B cell (primary cell): ENCODE measurements around the gene KIFBP. TPM values are rescaled to one million over a fixed set of nuclear protein-coding genes. Genes with fewer than 3 reads are reported as not detected.

Experiments used
- ATAC-seq: fragments of 200-7000 bp; cut with Tn5 transposase; one replicate; pipeline ENCODE4 v1.10.0; 2021; ENCODE audit warnings: low read depth, mild to moderate bottlenecking, moderate number of reproducible peaks, moderate library complexity
- CTCF ChIA-PET: fragments of 350-600 bp; sonication (Branson Sonifier 250); formaldehyde crosslinking; loops from one replicate; lab custom pipeline; 2021; ENCODE audit warnings: antibody characterized with exemption, inconsistent platforms; lab: Charles Lee
- POLR2A ChIA-PET: fragments of 350-600 bp; sonication (Branson Sonifier 250); formaldehyde crosslinking; loops from one replicate; lab custom pipeline; 2021; ENCODE audit warnings: antibody characterized with exemption; lab: Charles Lee
- DNase-seq: peaks from one replicate; pipeline ENCODE4 v3.0.0; 2013
- H2AFZ ChIP-seq: 2 replicates; pipeline ENCODE4 v1.6.1; 2012; ENCODE audit warnings: mild to moderate bottlenecking, low read depth, low read length; ENCODE audit not compliant: insufficient read depth, poor library complexity, severe bottlenecking
- H3K27ac ChIP-seq, 2 donors: 1 replicate in 1 of 2; 2 replicates in 1 of 2; pipeline ENCODE4 v1.5.1; 2012 to 2013; ENCODE audit warnings: low read length in 2 of 2, mild to moderate bottlenecking in 2 of 2, moderate library complexity in 1 of 2
- H3K27me3 ChIP-seq, 4 experiments: fragments of 200-600 bp in 1 of 4; sonication (generic) in 1 of 4; replicated peaks in 1 of 4; 1 replicate in 2 of 4; 2 replicates in 2 of 4; pipeline versions ENCODE4 v1.6.1 to v1.7.0; 2013 to 2016; ENCODE audit warnings: low read length in 3 of 4, mild to moderate bottlenecking in 2 of 4, mixed read lengths in 1 of 4, moderate library complexity in 1 of 4; ENCODE audit not compliant: insufficient read depth in 4 of 4, control insufficient read depth in 3 of 4; ENCODE audit errors: control extremely low read depth in 1 of 4
- H3K36me3 ChIP-seq, 2 experiments: replicated peaks in 1 of 2; 1 replicate in 1 of 2; 2 replicates in 1 of 2; pipeline versions ENCODE4 v1.6.1 to v1.7.1; 2013; ENCODE audit warnings: low read length in 1 of 2; ENCODE audit not compliant: insufficient read depth in 2 of 2, control insufficient read depth in 1 of 2; ENCODE audit errors: control extremely low read depth in 1 of 2, extremely low read depth in 1 of 2
- H3K4me1 ChIP-seq, 2 donors: fragments of 200-600 bp in 1 of 2; sonication (generic) in 1 of 2; 1 replicate in 1 of 2; 2 replicates in 1 of 2; pipeline versions ENCODE4 v1.5.1 to v1.6.1; 2013 to 2017; ENCODE audit warnings: low read length in 2 of 2; ENCODE audit not compliant: control insufficient read depth in 2 of 2, insufficient read depth in 2 of 2
- H3K4me2 ChIP-seq: replicated peaks from 2 replicates; pipeline ENCODE3; 2012; ENCODE audit warnings: mild to moderate bottlenecking, low read depth, low read length; ENCODE audit not compliant: poor library complexity, severe bottlenecking
- H3K4me3 ChIP-seq, 5 experiments: fragments of 200-600 bp in 1 of 5; sonication (generic) in 1 of 5; 1 replicate in 3 of 5; 2 replicates in 2 of 5; pipeline versions ENCODE4 v1.5.1 to v1.7.0; 2011 to 2016; ENCODE audit warnings: low read length in 4 of 5, mild to moderate bottlenecking in 4 of 5, low read depth in 2 of 5, control low read depth in 1 of 5, moderate library complexity in 1 of 5; ENCODE audit not compliant: insufficient read depth in 1 of 5; ENCODE audit errors: control extremely low read depth in 1 of 5, extremely low read depth in 1 of 5
- H3K79me2 ChIP-seq: fragments of 200-600 bp; sonication (generic); one replicate; pipeline ENCODE4 v1.6.0; 2016; ENCODE audit warnings: low read length; ENCODE audit not compliant: control insufficient read depth, insufficient read depth
- H3K9ac ChIP-seq: fragments of 200-600 bp; sonication (generic); 2 replicates; pipeline ENCODE4 v1.6.1; 2017; ENCODE audit warnings: mild to moderate bottlenecking, low read length, moderate library complexity
- H3K9me3 ChIP-seq, 3 donors: one replicate each; pipeline versions ENCODE4 v1.6.1 to v1.7.1; 2013; ENCODE audit warnings: low read length in 2 of 3; ENCODE audit not compliant: control insufficient read depth in 2 of 3, insufficient read depth in 1 of 3; ENCODE audit errors: control extremely low read depth in 1 of 3
- H4K20me1 ChIP-seq: 2 replicates; pipeline ENCODE4 v1.6.0; 2012; ENCODE audit warnings: mild to moderate bottlenecking, low read length; ENCODE audit not compliant: insufficient read depth, control insufficient read depth, poor library complexity, severe bottlenecking
- H3K27ac Mint-ChIP-seq: one replicate; pipeline ENCODE4 v1.8.0; 2021; ENCODE audit warnings: mixed read lengths
- H3K27me3 Mint-ChIP-seq: one replicate; pipeline ENCODE4 v1.8.0; 2021; ENCODE audit warnings: mixed read lengths
- H3K4me1 Mint-ChIP-seq: one replicate; pipeline ENCODE4 v1.8.0; 2021; ENCODE audit warnings: mixed read lengths
- H3K4me3 Mint-ChIP-seq: one replicate; pipeline ENCODE4 v1.8.0; 2021; ENCODE audit warnings: mixed read lengths
- H3K9me3 Mint-ChIP-seq: one replicate; pipeline ENCODE4 v1.8.0; 2022; ENCODE audit warnings: mixed read lengths; ENCODE audit not compliant: insufficient read depth
- EZH2 ChIP-seq: IDR thresholded peaks from 2 replicates; pipeline ENCODE4 v1.6.1; 2012; ENCODE audit warnings: borderline replicate concordance, low read depth, mild to moderate bottlenecking, moderate library complexity, low read length; ENCODE audit not compliant: insufficient read depth, poor library complexity, severe bottlenecking
- WGBS: methylation state at CpG from one replicate; pipeline ENCODE4 v1.1.5; 2013; ENCODE audit warnings: missing lambda C conversion rate; ENCODE audit not compliant: insufficient coverage; 5-methylcytosine and 5-hydroxymethylcytosine counted together
- intact Hi-C: fragments of 100-400 bp; cut with micrococcal nuclease; formaldehyde crosslinking; loops from one replicate; pipeline ENCODE4 v1.10.0; 2022
- polyA plus RNA-seq: library from polyadenylated mRNA; depleted of rRNA; stranded (reverse); fragments of >200 nt; gene quantifications from 2 replicates; pipeline ENCODE4 v1.2.3, GENCODE V29; 2012
- total RNA-seq, 2 donors: library from RNA; stranded (reverse); fragments of 120-200 nt in 1 of 2; gene quantifications; 1 replicate in 1 of 2; 2 replicates in 1 of 2; pipeline versions ENCODE4 v1.2.3 to v1.2.4, GENCODE V29; 2013 to 2022
- TF ChIP-seq, protein P1 (sequence below): fragments of 200-600 bp; IDR thresholded peaks from one replicate; pipeline ENCODE4 v1.8.0; 2022; ENCODE audit warnings: antibody characterized with exemption, mild to moderate bottlenecking

KIFBP gene
- total and polyA plus RNA-seq, 2 donors (not counting 1 experiment from before 2014, with no cell fraction given): 5.2 to 13.5 TPM

DNA sequence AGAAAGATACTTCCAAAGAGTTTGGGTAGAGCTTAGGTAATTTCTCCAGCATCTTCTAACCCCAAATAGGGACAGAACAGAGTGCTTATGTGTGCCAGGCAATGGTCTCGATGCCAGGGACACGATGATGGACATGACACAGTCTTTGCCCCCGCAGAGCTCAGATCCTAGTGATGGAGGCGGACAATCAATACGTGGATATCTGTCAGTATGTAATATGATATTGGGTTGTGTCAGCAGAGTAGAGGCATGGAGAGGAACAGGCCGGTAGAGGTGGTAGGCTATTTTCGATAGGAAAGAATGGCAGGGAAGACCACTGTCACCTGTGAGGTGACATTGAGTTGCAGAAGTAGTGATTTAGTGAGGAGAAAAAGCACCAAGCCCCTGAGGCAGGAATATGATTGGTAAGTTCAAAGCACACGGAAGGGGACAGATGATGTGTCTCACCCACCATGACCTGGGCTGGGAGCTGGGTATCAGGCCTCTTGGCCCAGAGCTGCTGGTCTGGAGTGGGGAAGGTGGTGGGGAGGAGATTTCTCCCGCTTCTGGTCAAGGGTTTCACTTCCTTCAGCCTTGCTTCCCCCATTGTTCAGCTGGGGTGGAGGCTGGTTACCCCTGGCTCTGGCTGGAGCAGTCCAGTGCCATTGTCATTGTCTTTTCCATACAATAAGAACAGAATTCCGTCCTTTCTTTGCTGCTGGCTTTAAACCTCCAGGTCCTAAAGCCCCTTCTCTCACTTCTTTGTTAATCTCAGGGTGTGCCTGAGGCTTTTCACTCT, 63.3 kb downstream of the KIFBP start:
- H3K9me3 ChIP-seq: no peaks in the 10 kb centered on the region
- WGBS: 94% methylated on average over 9 of the region's 10 CpGs
- no peaks in the 10 kb centered on the region for H3K79me2 ChIP-seq
- H3K9ac ChIP-seq: no peak overlapping the region
- no peaks in the 10 kb centered on the region for H3K27me3 ChIP-seq
- Mint-ChIP-seq H3K4me1 (peaks cover 14% of the 10 kb centered on the region), H3K27ac (no peak overlapping the region), H3K27me3 (no peaks in the 10 kb centered on the region), H3K4me3 (no peak overlapping the region), H3K9me3 (no peaks in the 10 kb centered on the region)
- ChIA-PET POLR2A (no interaction called here), CTCF (no interaction called here)
- TF ChIP-seq EZH2: no peak
- TF ChIP-seq, protein P1, sequence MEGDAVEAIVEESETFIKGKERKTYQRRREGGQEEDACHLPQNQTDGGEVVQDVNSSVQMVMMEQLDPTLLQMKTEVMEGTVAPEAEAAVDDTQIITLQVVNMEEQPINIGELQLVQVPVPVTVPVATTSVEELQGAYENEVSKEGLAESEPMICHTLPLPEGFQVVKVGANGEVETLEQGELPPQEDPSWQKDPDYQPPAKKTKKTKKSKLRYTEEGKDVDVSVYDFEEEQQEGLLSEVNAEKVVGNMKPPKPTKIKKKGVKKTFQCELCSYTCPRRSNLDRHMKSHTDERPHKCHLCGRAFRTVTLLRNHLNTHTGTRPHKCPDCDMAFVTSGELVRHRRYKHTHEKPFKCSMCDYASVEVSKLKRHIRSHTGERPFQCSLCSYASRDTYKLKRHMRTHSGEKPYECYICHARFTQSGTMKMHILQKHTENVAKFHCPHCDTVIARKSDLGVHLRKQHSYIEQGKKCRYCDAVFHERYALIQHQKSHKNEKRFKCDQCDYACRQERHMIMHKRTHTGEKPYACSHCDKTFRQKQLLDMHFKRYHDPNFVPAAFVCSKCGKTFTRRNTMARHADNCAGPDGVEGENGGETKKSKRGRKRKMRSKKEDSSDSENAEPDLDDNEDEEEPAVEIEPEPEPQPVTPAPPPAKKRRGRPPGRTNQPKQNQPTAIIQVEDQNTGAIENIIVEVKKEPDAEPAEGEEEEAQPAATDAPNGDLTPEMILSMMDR: no peak
- H3K36me3 ChIP-seq: no peaks in the 10 kb centered on the region
- no peak for DNase-seq
- peaks cover 0 to 9% of the 10 kb centered on the region in 2 donors for H3K4me1 ChIP-seq
- H4K20me1 ChIP-seq: no peaks in the 10 kb centered on the region
- H3K4me3 ChIP-seq: no peak overlapping the region
- intact Hi-C loops: no loop called here
- H3K4me2 ChIP-seq: no peak overlapping the region
- ATAC-seq: no peak
- no peak overlapping the region for H2AFZ ChIP-seq
- no peak overlapping the region for H3K27ac ChIP-seq

DNA sequence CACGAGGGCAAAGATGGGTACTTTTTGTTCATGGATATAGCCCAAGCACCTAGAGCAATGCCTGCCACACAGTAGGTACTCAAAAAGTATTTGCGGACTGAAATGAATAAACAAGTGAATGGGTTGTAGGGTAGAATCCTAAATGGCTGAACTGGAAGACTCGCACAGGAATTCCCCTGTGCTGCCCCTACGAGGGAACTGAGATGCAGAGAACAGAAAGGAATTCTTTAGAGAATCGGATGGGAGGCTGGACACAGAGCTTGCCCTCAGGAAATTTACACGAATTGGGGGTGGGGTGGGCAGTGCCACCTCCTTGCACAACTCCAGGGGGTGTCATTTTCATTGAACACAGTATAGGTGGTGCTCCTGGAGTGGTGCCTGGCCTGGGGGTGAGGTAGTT, 64.1 kb downstream of the KIFBP start:
- Mint-ChIP-seq H3K27ac (no peak overlapping the region), H3K9me3 (no peaks in the 10 kb centered on the region), H3K4me3 (no peak overlapping the region), H3K4me1 (peaks cover 20% of the 10 kb centered on the region), H3K27me3 (no peaks in the 10 kb centered on the region)
- TF ChIP-seq, protein P1: no peak
- no peak for TF ChIP-seq EZH2
- DNase-seq: no peak
- Histone ChIP-seq H3K4me2 (no peak overlapping the region), H3K4me3 (no peak overlapping the region), H3K79me2 (no peaks in the 10 kb centered on the region), H2AFZ (no peak overlapping the region), H3K9ac (no peak overlapping the region), H3K36me3 (no peaks in the 10 kb centered on the region), H3K27me3 (no peaks in the 10 kb centered on the region), H3K4me1 (peaks cover 0 to 9% of the 10 kb centered on the region in 2 donors), H3K9me3 (no peaks in the 10 kb centered on the region), H4K20me1 (no peaks in the 10 kb centered on the region), H3K27ac (no peak overlapping the region)
- no peak for ATAC-seq
- intact Hi-C loops: no loop called here
- ChIA-PET POLR2A (no interaction called here), CTCF (no interaction called here)
- WGBS: 96% methylated on average over 5 of the region's 6 CpGs
